NCI-H446 treated with DMSO at 0.1 percent for 48 hours (cell line): Measurements from ENCODE around the gene PSMB11.

Experiments used
- DNase-seq: peaks from one replicate; lab custom pipeline; 2025; lab: John Stamatoyannopoulos, UW

The PSMB11 gene

GRCh38 chr14:23058654-23059504 lies 16.9 kb downstream of the PSMB11 start:
- no peak for DNase-seq

DNA sequence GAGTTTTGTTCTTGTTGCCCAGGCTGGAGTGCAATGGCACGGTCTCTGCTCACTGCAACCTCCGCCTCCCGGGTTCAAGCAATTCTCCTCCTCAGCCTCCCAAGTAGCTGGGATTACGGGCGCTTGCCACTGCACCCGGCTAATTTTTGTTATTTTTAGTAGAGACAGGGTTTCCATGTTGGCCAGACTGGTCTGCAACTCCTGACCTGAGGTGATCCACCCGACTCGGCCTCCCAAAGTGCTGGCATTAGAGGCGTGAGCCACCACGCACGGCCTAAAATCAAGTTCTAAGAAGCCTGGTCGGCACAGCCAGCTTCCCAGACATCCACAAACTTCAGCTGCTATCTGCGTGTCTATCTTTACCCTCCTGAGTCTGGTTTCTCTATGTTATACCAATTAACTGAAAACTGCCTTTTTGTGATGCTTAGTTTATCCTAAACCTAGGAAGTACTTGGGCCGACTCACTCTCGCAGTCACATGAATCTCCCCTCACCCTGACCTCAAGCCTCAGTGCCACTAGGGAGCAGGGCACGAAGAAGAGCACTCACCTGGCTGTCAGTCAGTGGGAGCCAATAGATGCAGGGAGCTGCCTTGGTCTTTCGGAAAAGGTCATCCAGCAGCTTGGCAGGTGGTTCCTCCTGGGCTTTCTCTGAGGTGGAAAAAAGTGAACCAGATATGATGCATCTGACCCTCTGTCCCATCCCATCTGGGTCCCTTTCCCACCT lies 18.7 kb downstream of the PSMB11 start:
- no peak for DNase-seq

DNA sequence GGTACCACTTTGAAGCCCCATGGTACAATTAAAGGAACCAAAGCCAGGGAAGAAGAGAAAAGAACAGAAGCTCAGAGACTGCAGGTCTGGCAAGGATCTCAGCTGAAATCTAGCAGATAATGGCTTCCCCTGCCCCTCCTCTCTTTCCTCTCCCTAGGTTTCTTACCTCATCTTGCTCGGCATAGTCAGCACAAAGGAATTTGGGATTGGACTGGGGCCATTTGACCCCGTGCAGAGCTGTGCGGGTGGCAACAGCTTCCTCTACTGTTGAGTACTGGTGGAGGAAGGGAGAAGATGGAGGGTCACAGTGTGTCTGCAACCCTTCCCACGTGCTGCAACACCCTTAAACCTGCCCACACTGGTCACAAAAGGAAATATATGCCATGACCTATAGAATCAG lies 20.0 kb downstream of the PSMB11 start:
- no peak for DNase-seq

DNA sequence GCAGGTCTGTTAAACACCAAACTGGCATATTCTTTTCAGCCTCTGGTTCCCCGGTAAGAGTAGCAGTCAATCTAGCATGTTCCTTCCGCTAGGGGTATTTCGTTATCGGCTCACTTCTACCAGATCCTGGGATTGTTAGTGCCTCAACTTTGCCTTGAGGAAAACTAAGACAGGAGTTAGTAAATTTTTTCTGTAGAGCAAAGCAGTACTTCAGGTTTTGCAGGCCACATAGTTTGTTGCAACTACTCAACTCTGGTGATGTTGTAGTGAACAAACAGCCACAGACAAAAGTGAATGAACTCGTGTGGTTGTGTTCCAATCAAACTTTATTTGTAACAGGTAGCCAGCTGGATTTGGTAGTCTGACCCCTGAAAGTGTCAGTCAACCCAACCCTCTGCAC lies 21.6 kb downstream of the PSMB11 start:
- DNase-seq: no peak

GRCh38 chr14:23066368-23066767 lies 24.4 kb downstream of the PSMB11 start:
- DNase-seq: no peak

DNA sequence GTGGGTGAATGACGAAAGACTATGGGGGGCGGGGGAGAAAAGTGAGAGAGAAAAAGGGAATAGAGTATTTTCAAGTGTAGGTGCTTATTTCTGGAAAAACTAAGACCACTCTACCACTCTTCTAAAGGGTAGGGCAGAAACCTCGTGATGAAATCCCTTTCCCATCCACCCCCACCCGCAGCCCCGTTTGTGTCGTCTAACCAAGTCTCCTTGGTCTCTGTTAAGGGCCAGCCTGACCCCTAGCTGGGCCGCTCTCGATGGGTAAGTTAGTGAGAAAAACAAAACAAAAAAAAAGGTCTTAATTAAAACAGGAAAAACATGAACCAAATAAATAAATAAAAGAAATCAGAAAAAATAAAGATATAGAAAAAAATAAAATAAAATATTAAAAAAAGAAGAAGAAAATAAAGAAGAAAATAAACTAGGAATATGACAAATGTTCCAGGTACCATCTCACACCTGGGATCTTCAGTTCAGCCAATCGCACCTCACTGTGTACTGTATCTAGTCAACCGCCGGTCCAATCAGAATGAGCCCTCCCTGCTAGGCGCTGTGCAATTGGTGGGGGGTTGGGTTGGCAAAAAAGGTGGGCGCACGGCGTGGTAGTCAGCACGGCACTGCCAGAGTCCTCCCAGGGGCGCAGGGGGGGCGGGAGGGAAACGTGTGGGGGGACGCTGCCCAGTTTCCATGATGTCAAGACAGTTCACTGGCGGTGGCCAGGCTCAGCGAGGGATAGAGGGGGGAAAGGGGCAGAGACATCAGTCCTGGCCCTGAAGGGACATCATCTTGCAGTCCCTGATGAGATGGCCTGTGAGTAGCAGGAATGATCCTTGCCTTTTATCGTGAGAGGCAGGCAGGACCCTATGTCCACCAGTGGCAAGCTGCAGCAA lies 25.1 kb downstream of the PSMB11 start:
- no peak for DNase-seq

GRCh38 chr14:23067847-23068788 lies 26.1 kb downstream of the PSMB11 start:
- no peak for DNase-seq

DNA sequence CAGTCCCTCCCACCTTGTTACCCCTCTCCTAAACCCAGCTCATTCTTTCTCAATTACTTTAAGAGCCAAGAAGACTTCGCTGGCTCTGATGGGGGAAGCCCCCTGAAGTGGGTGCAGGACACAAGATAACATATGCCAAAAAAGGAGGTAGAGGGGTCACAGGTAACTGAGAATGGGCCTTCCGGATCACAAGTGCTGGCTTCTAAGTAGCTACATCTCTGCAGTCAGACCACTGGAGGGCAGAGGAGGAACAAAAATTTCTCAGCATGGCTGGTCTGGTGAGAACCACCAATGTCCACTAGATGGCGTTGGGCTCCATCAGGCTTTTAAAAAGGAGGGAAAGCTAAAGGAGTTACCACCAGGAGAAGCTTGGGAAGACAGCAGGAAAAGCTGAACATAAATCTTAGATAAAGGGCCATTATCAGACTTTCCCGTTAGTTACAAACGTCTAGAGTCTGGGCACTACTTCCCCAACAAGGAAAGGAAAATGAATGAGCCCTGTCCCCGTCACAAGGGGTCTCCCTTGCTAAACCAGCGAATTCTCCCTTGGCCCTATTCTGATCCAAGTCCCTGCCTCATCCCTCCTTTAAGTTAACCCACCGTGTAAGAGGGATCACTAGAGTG lies 26.9 kb downstream of the PSMB11 start:
- no peak for DNase-seq

DNA sequence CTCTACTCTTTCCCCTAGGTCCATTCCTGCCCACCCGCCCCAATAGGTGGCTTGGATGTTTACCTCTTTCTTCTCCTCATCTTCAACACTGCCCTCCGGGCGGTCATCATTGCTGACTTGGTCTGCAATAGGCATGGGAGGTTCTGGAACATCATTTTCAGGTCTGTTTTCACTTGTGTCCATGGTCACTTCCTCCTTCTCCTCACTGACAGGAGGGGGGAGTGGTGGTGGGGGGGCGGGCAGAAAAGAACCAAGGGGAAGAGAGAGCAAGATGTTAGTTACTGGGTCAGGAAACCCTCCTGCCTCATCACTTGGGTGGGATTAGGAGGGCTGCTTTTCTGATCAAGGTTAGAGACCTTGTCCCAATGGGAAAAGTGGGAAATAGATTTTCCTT lies 27.4 kb downstream of the PSMB11 start:
- DNase-seq: no peak

- DNase-seq: no peak
These were observed 28.5 kb downstream of the PSMB11 start for GRCh38 chr14:23070262-23071129.

DNA sequence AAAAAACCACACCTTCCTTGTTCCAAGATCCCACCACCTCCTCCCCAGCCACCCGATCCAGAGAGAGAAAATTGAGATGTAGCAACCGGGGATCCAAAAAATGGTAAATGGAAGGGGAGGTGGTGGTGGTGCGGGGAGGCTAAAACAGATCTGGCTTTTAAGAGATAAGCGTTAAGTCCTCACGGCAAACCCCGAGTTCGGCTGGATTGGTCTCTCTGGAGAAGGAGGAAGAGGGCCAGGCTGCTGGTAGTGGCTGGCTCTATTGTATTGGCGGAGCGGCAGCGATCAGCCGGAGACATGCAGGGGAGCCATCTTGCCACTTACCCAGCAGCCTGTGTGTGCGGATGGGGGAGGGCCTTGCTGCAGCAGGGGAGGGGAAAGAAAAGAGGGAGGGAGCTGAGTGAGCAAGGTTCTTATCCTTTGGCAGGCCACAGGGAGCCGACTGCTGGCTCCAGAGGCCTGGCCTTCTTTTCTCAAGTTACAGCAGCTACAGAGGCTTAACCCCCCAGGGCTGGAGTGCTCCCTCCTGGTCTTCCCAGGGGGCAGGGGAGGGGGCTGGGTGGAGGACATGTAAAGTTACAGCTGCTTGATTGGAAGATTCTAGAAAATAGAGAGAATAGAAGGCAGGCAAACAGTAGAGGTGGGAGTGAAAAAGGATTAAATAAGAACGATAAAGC lies 29.4 kb downstream of the PSMB11 start:
- DNase-seq: no peak

DNA sequence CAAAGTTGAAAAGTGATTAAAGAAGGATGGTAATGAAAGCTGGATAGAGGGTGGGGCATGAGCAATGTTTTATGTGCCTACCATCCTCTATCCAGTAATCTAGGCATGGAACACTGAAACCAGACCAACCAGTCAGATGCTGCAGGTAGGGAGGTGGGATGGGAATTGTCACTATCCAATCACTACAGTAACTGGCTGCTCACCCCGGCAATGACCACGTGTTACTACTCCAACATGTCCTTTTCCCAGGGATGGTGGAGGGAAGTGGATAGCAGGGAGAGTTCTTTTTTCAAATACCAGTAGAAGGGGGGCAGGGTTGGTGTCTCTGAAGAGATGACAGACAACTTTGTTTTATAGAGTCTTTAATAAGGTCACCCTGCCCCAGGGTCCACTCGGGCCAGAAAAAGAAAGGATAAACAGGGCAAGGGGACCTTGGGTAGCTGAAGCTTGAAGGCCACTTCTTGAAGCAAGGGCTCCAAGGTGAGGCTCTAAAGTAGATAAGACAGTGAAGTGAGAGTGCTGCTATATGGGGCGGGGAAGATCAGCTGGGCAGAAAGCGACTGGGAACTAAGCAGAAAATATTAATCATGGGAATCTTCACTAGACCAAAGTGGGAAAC lies 30.0 kb downstream of the PSMB11 start:
- no peak for DNase-seq

DNA sequence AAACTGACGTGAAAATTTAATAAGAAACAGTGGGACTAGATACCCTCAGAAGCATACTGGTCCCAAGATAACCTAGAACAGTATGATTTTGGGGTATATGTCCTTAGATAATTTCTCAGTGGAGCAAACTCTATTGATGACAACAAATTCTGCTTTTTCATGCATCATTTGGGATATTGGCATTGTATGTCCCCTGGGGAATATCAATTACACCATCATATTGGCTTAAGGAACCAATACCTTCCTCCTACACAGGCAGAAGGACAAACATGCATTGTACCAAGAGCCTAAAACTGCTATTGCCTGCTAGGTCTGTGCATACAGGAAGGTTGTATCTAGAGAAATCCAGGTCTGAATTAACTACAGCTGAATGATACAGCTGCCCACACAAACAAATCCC lies 32.9 kb downstream of the PSMB11 start:
- DNase-seq: no peak

DNA sequence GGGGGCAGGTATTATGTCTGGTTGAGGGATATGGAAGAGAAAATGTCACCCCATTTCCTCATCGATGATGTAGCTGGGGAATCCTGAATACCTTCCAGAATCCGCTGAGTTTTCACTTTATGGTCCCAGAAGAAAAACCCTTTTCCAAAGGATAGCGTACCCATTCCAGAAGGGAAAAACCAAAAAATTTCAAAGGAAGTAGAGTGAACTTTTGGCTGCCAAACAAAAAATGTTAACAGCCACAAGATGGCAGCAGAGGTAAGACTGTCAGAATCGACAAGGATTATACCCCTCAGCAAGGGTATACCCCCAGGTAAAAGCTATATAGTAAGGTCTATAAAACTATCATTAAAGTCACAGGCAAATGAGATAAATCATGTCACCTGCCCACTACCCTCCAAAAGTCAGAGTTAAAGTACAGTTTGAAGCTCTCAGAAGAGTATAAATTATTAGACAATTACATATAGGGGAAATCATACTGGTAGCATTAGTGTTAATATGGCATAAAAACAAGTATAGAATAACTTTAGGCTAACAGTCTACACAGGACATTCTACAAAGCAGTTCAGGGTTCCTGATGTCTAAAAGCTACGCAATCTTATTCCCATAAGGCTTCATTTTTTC lies 34.9 kb downstream of the PSMB11 start:
- no peak for DNase-seq

DNA sequence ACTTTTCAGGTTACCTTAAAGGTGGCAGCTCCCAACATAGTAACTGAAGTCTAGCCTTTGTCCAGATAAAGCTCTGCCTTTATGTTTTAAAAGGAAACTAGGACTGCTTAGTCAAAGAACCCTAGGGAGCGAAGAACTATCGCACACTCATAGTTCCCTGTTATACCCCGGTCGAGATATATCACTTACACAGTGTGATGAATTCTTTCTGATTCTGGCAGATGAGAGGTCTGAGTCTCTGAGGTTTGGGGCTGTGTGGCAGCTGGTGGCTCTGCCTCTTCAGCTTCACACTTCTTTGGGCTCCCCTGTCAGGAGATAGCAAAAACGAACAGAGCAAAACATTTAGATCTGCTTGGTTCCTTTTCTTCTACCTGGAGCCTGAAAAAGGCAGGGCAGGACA lies 36.0 kb downstream of the PSMB11 start:
- DNase-seq: no peak

DNA sequence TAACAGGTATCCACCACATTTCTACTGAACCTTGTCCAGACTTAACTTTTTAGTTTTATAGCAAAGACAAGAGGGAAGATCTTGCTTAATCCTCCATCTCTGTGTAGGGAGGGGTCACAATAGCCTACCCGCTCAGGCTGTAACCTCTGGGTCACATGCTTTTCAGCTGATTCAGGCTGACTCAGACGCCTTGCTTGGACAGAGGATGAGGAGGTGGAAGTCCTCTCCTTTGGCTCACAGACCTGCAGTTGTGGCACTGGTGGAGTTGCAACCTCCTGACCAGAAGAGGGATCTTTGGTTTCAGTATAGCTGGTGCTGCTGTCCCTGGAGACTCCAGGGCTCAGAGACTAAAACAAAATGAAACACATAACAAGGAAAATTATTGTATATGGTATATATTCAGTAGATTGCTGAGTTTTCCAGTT lies 36.7 kb downstream of the PSMB11 start:
- no peak for DNase-seq

DNA sequence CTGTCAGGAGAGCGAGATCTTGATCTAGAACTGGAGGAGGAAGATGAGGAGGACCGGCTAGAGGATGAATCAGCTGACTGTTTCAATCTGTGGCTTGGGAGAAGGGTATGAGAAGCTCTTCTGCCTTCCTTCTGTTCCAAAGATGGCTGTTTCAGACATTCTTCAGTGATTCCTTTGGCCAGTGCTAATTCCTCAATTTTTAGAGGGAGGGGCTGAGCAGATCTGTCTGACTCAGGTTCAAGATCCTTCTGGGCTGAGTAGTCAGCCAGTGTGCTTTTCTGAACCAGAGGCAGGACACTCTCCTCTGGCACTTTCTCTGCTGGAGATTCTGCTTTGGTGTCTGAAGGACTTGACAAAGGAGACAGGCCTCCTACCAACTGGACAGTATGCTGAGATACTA lies 37.7 kb downstream of the PSMB11 start:
- DNase-seq: no peak

DNA sequence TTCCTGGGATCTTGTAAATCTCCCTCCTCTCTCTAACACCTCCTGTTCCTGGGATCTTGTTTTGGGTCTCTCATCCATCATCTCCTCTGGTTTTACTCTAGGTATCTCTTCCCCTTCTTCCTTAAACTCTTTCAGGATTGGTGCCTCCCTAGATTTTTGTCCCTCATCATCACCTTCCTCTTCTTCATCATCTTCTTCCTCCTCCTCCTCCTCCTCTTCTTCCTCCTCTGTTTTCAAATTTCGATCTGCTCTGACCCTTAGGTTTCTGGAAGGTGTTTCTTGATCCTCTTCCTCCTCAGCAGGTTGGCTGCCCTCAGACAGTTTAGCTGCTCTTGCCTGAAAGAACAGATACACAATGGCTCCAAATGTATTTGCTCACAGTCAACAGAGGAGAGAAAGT lies 38.5 kb downstream of the PSMB11 start:
- DNase-seq: no peak
